Suppressor macrophage (primary cell): ENCODE measurements around the gene TAS2R19.
A peak's percentile ranks its signal among the peaks of the same experiment; 100 is the strongest.
"Not testable (repeated sequence)": the region's sequence is repeated elsewhere in the genome, so short reads cannot be mapped to it uniquely, and the experiment has no call there.

Experiments used
- DNase-seq, 4 experiments: peaks; one replicate each; pipeline ENCODE4 v3.0.0-alpha.2; 2020 to 2022
- total RNA-seq, 17 experiments: gene quantifications; one replicate each; lab custom pipeline; 2026; ENCODE audit warnings: mixed read lengths in 6 of 17, inconsistent platforms in 3 of 17; lab: John Stamatoyannopoulos, UW

The TAS2R19 gene, protein sequence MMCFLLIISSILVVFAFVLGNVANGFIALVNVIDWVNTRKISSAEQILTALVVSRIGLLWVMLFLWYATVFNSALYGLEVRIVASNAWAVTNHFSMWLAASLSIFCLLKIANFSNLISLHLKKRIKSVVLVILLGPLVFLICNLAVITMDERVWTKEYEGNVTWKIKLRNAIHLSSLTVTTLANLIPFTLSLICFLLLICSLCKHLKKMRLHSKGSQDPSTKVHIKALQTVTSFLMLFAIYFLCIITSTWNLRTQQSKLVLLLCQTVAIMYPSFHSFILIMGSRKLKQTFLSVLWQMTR
- total RNA-seq: 0.04 to 3.7 (median 0.87) reads per million in 17 experiments

GRCh38 chr12:11022520-11022919, at the start of gene TAS2R19:
Gene TAS2R19 (minus strand): TSS chr12:11022620. CDS start chr12:11022571, 49 bp downstream.
- no peak for DNase-seq

- DNase-seq: no peak
Observed at GRCh38 chr12:11071414-11071813, 49.0 kb upstream of the TAS2R19 start.

GRCh38 chr12:11070999-11071398, 48.6 kb upstream of the TAS2R19 start:
- DNase-seq: no peak

GRCh38 chr12:11069854-11070365, 47.5 kb upstream of the TAS2R19 start:
- DNase-seq: peak in 3 of 4 experiments; percentile 5 to 58 (median 30)

DNA sequence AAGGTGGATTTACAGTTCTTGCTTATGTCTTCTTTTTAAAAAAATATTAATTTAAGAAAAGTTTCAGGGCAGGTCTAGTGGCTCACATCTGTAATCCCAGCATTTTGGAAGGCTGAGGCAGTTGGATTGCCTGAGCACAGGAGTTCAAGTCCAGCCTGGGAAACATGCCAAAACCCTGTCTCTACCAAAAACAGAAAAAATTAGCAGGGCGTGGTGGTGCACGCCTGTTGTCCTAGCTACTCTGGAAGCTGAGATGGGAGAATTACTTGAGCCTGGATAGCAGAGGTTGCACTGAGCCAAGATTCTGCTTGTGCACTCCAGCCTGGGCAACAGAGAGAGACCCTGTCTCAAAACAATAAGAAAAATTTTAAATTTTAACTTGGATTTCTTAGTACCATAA, 45.1 kb upstream of the TAS2R19 start:
- no peak for DNase-seq

GRCh38 chr12:11062194-11062593, 39.8 kb upstream of the TAS2R19 start, which contains the start of gene TAS2R46:
Gene TAS2R46 (minus strand): TSS chr12:11062294. CDS start chr12:11062294, 0 bp downstream.
- not testable (repeated sequence) for DNase-seq

DNA sequence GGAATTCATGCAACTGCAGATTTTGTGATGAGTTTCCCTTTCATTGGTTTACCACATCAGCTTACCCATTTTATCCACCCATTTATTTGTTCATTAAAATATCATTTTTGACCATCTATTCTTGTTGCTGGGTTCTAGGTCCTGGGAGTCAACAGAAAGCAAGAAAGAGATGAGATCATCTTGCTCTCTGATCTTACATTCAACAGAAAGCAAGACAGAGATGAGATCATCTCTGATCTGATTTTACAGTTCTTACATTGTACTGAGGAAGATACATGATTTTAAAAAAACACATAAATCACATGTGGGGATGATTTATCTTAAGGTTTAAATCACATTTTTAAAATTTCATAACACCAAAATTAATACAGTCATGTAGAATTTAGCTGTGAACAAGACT, 37.4 kb upstream of the TAS2R19 start:
- peak in 1 of 4 experiments; percentile 31 for DNase-seq

GRCh38 chr12:11059041-11059440, 36.6 kb upstream of the TAS2R19 start:
- DNase-seq: no peak

DNA sequence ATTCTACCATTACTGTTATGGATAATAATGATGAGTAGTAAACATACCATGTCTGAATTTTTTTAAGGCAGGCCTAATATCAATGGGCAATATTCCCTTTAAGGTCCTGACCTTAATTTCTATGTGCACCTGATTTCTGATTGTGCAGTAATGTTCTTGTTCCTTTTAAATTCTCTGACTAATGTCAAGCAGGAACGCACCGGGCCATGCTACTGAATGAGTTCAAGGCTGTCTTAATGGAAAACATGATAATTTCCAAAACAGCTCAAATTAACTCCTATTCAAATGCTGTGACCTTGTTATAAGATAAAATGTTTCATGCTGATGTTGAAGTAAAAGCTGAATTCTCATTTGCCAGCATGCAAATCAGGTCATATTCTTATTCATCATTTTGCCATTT, 32.9 kb upstream of the TAS2R19 start:
- DNase-seq: no peak

DNA sequence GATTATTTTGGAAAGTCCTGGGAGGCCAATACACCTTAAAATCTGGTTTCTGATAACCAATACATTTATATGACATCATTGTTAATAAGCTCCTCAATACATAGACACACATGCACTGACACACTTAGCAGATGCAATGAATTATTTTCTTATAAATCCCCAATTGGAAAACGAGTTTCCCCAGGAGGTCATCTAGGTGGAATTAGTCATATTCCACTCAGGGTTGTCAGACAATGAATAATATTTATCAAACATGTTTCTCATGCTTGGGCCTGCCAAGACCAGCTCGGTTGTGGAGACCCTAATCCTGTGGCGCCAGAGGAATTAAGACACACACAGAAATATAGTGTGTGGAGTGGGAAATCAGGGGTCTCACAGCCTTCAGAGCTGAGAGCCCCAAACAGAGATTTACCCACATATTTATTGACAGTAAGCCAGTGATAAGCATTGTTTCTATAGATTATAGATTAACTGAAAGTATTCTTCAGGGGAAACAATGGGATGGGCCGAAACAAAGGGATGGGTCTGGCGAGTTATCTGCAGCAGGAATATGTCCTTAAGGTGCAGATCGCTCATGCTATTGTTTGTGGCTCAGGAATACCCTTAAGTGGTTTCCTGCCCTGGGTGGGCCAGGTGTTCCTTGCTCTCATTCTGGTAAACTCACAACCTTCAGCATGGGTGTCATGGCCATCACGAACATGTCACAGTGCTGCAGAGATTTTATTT, 27.5 kb upstream of the TAS2R19 start:
- DNase-seq: not testable (repeated sequence)

DNA sequence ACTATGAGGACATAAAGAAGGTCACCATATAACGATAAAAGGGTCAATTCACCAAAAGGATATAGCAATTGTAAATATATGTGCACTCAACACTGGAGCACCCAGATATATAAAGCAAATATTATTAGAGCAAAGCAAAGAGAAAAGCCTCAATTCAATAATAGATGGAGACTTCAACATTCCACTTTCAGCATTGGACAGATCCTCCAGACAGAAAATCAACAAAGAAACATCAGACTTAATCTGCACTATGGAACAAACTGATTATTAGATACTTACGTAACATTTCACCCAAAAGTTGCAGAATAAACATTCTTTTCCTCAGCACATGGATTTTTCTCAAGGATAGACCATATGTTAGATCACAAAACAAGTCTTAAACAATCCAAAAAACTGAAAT, 18.9 kb upstream of the TAS2R19 start:
- not testable (repeated sequence) for DNase-seq

GRCh38 chr12:11040162-11040561, 17.7 kb upstream of the TAS2R19 start:
- no peak for DNase-seq

- DNase-seq: no peak
Observed at GRCh38 chr12:11039171-11039570, 16.8 kb upstream of the TAS2R19 start.

- not testable (repeated sequence) for DNase-seq
Observed at GRCh38 chr12:11033959-11034358, 11.5 kb upstream of the TAS2R19 start.

DNA sequence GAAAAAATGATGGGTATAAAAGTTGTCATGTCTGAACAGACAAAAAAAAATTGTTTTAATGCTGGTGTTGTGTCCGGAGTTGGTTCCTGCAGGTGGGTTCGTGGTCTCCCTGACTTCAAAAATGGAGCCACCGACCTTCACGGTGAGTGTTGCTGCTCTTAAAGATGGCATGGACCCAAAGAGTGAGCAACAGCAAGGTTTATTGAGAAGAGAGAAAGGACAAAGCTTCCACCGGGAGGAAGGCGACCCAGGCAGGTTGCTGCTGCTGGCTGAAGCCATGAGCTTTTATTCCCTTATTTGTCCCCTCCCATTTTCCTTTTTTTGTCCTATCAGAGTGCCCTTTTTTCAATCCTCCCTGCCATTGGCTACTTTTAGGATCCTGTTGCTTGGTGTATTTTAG, 8.9 kb upstream of the TAS2R19 start, which contains the start of gene TAS2R31:
Gene TAS2R31 (minus strand): TSS at position 101 of the 400 bp plus-strand sequence. CDS start 72 bp downstream, at position 29.
- DNase-seq: no peak

DNA sequence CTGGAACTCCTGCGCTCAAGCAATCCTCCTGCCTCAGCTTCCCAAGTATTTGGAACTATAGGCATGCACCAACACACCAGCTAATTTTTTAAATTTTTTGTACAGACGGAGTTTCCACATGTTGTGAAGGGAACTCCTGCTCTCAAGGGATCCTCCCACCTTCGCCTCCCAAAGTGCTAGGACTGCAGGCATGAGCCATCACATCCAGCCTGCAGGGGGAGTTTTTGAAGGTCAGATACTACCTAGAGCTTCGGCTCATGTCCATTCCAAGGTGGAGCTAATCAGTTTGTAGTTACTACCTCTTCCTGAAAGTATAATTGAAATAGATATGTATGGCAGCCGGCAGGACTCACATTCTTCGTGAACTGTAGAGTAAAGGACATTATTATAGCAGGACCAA, 3.7 kb upstream of the TAS2R19 start:
- DNase-seq: no peak

GRCh38 chr12:11023387-11023786, 967 bp upstream of the TAS2R19 start:
- DNase-seq: no peak

GRCh38 chr12:11016937-11017336, 5.5 kb downstream of the TAS2R19 start:
- DNase-seq: no peak

- DNase-seq: no peak
Observed at GRCh38 chr12:11015775-11016430, 6.5 kb downstream of the TAS2R19 start.

- DNase-seq: no peak
Observed at GRCh38 chr12:11014234-11014633, 8.2 kb downstream of the TAS2R19 start.

GRCh38 chr12:11007608-11008007, 14.8 kb downstream of the TAS2R19 start:
- DNase-seq: no peak

DNA sequence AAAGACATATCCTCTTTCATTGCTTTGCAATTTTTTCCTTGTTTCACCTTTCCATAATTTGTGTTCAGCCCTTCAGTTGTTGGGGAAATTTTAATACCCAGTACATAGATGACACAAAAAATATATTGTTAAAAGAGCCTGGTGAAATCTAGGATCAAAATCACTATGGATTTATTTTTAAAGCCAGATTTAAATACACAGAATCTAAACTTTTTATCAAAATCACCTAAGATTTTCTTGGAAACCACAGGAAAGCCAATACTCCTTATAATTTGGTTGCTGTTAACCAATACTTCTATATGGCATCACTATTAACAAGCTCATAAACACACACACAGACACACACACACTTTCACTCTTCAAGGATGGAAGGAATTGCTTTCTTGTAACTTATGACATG, 24.2 kb downstream of the TAS2R19 start, which contains the start of gene TAS2R20:
Gene TAS2R20 (minus strand): TSS at position 101 of the 400 bp plus-strand sequence. CDS start 429 bp downstream, outside the sequence.
- DNase-seq: no peak

GRCh38 chr12:10994307-10994706, 28.1 kb downstream of the TAS2R19 start:
- DNase-seq: no peak
